Subcutaneous adipose tissue (tissue), 4 donors: ENCODE results near the gene TET3. TPM values are rescaled to one million over a fixed set of nuclear protein-coding genes. Genes with fewer than 3 reads are reported as not detected.

Source experiments
- total RNA-seq, 4 donors: library from RNA; depleted of rRNA; stranded (reverse); fragments of >200 nt; gene quantifications; one replicate each; pipeline ENCODE4 v1.1.0, GENCODE V29; 2016
- TF ChIP-seq, protein P1 (sequence below): fragments of 450-650 bp; IDR thresholded peaks from one replicate; pipeline ENCODE4 v1.5.1; 2016; ENCODE audit warnings: low read depth, mild to moderate bottlenecking, control low read depth, antibody characterized with exemption, moderate library complexity

TET3 gene
- total RNA-seq, 4 donors from 2014 or later = 5.8 to 11.4 (median 7.8) TPM

DNA sequence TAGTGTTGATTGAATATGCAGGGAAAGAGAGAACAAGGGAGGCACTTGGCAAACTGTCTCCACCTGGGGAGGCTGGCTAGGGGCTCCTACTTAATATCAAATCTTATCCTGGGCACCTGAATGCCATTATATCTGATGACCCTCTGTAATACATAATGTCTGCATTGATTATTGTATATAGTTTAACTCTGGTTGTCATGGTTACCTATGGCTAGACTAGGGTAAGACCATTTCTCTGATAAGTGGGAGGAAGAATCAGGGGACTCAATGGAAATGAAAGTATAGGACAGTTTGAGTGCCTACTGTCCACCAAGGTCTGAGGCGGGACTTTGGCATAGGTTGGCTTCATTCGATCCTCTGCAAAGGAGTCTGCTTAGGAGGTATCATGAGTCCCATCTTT lies 7.2 kb upstream of the TET3 start:
- TF ChIP-seq, protein P1, sequence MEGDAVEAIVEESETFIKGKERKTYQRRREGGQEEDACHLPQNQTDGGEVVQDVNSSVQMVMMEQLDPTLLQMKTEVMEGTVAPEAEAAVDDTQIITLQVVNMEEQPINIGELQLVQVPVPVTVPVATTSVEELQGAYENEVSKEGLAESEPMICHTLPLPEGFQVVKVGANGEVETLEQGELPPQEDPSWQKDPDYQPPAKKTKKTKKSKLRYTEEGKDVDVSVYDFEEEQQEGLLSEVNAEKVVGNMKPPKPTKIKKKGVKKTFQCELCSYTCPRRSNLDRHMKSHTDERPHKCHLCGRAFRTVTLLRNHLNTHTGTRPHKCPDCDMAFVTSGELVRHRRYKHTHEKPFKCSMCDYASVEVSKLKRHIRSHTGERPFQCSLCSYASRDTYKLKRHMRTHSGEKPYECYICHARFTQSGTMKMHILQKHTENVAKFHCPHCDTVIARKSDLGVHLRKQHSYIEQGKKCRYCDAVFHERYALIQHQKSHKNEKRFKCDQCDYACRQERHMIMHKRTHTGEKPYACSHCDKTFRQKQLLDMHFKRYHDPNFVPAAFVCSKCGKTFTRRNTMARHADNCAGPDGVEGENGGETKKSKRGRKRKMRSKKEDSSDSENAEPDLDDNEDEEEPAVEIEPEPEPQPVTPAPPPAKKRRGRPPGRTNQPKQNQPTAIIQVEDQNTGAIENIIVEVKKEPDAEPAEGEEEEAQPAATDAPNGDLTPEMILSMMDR = no peak

DNA sequence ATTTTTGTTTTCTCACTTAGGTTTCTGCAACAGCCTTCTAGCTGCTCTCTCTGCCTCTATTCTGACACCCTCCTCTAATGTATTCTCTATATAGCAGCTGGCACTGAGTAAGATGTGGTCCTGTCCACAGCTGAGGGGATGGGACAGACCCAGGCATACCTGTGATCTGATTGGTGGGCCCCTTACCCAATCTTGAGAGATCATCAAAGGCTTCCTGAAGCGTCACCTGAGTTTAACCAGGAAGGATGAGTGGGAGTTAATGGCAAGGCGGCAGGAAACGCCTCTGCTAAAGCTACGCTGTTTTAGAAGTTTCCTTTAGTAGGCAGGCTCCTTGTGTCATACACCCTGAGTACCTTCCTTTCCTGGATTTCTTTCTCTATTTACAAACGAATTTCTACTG lies 5.7 kb upstream of the TET3 start:
- TF ChIP-seq, protein P1 = no peak

DNA sequence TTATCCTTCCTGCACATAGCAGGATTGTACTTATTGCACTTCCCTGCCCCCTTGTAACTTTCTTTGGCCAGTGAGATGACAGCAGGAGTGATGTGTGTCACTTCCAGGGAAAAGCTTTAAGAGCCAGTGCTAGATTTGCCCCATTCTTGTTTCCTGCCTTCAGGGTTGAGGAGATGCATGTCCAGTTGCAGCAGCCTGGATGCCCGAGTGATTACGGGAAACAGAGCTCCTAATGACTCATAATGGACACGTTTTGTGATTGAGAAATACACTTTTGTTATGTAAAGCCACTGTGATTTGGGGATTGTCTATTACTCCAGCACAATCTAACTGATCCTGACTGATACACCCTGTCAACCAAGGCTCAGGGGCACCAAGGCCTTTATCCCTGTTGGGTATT lies 5.0 kb upstream of the TET3 start:
- TF ChIP-seq, protein P1 = no peak

DNA sequence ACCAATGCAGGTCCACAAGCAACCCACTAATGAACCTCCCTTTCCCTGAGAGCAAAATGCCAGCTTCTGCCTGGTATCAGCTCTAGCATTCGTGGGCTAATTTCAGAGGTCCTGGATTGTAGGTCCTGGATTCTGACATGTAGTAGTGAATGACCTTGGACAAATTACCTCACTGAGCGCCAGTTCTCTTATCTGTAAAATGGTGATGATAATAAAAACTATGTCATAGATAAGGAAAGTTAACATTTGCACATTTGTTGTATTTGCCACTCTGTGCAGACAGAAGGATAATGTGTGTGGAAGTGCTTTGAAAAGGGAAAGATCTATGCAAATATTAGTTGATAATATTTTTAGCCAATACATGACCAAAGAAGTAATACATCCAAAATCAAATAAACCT lies 4.1 kb upstream of the TET3 start:
- TF ChIP-seq, protein P1 = no peak

DNA sequence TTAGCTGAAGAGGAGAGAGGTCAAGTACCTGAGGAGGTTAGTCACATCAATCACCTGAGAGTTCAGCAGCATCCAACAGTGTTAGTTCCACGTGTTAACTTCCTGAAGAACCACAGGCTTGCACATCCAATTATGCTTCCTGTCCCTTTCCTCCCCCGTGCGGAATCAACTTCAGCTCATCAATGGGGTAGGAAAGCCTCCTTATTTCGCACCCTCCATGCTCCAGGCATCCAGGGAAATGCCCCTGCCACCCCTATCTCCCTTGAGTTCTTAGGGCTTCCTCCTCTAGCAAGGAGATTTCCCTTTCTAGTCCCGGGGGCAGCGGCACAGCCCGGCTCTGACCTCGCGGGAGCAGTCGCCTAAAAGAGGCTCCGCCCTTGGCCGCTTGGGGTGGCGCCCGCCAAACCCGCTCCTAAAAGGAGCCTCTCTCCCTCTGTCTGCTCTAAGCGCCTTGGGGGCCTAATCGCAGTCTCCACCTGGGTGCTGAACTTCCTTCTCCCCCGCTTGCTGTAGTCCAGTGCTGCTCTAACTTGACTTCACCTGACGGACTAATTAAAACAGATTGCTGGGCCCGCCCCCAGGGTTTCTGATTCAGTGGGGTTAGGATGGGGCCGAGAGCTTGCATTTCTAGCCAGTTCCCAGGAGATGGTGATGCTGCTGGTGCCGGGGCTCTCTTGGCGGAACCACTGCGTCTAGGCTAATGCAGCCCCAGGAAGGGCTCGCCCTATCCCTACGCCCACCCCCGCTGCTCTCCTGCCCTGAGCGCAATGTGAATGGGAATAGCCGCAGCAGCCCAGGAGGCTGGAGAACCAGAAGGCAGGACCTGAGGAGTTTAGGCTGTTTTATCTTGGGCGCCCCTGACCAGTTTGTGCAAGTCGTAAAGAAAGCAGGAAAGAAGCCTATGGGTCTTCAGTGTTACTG lies 3.4 kb upstream of the TET3 start:
- TF ChIP-seq, protein P1 = no peak

DNA sequence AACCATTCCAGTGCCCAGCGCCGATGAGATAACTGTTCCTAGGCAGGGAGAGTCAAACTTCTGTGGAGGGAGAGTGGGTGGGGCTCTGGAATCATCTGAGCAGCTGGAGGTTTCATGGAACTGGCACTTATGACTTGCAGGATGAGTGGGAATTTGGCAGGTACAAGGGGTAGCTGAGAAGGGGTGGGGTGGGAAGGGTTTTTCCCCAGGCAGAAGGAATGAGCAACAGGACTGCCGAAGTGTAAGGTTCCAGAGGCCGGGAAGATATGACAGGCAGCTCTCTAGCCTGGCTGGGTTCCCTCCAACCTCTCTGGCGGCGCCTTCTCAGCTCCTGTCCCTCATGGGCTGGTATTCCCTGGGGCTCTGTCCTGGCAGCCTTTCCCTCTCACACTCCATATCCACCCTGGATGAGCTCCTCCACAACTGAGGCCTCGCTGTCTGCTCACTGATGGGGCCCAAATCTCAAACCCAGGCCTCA lies 2.5 kb upstream of the TET3 start:
- TF ChIP-seq, protein P1 = no peak

DNA sequence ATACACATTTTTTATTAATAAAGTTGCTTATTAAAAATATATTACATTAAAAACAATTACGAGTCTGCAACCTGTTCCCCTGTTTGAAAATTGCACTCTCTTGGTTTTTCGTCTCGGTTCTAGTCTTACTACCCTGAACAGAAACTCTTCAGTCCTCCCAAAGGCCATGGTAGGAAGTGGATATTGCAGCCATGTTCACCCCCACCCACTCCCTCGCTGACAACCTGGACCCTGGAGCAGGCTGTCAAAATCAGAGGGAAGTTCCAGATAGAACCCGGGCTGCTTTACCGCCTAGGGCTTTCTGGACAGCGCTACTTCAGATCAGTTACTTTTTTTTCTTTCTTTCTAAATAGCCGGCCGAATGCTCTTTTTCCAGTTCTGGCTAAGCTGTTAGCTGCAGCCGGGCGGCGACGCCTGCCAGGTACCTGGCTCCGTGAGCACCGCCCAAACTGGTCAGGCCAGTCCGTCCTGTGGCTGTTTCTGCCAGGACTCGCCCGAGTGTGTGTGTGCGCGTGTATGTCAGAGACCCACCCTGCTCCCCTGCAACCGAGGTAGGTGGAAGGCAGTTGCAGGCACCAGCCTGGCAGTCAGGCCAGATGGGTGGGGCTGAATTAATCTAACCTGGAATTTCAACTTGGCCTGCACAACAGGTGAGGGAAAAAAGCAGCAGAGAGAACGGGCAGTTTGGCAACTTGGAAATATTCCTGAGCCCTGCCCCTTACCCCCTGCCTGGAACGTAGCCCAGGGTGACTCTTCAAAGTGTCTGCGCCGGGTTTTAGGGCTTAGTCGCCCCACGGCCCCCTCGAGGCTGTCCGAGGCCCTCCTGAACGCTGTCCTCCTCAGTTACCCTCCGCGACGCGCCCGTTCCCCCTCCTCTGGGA lies 1.1 kb upstream of the TET3 start:
- TF ChIP-seq, protein P1 = no peak
